SK-N-SH (cell line): ENCODE results near the gene HSD17B12. TPM values are rescaled to one million over a fixed set of nuclear protein-coding genes. Genes with fewer than 3 reads are reported as not detected.

ENCODE experiments used
- CTCF ChIA-PET: fragments of 300-600, 350-600 bp; formaldehyde crosslinking; extraction: SDS; loops from one replicate; lab custom pipeline; 2021; lab: Yijun Ruan, JAX
- POLR2A ChIA-PET: fragments of 350-600 bp; sonication (Branson Sonifier 250); formaldehyde crosslinking; extraction: SDS; loops from one replicate; lab custom pipeline; 2020; ENCODE audit warnings: antibody characterized with exemption, inconsistent platforms; lab: Yijun Ruan, JAX
- DNase-seq: peaks from one replicate; pipeline ENCODE4 v3.0.0; 2012
- H2AFZ ChIP-seq: fragments of 200-600 bp; sonication (generic); 2 replicates; pipeline ENCODE4 v1.8.1; 2016; ENCODE audit warnings: antibody characterized with exemption, mild to moderate bottlenecking, low read depth
- H3F3A ChIP-seq: fragments of 200-600 bp; sonication (generic); replicated peaks from 2 replicates; pipeline ENCODE3; 2016; ENCODE audit warnings: antibody characterized with exemption, mild to moderate bottlenecking; ENCODE audit not compliant: insufficient read depth
- H3K27ac ChIP-seq, 2 experiments: fragments of 200-500 bp in 1 of 2; fragments of 200-600 bp in 1 of 2; sonication (Bioruptor generic) in 1 of 2; sonication (generic), shearing (Covaris generic) in 1 of 2; 2 replicates each; pipeline versions ENCODE4 v1.5.1 to v1.6.1; 2014 to 2016; ENCODE audit warnings: low read depth in 2 of 2, inconsistent platforms in 1 of 2, low read length in 1 of 2, mild to moderate bottlenecking in 1 of 2, mixed read lengths in 1 of 2
- H3K27me3 ChIP-seq: fragments of 200-600 bp; sonication (generic), shearing (Covaris generic); 2 replicates; pipeline ENCODE4 v1.6.1; 2016; ENCODE audit warnings: mixed run types; ENCODE audit not compliant: insufficient read depth
- H3K36me3 ChIP-seq, 2 experiments: fragments of 200-500 bp in 1 of 2; fragments of 200-600 bp in 1 of 2; sonication (Bioruptor generic) in 1 of 2; sonication (generic) in 1 of 2; replicated peaks in 1 of 2; 2 replicates each; pipeline versions ENCODE3 to v1.5.1; 2014 to 2016; ENCODE audit warnings: low read length in 1 of 2, mild to moderate bottlenecking in 1 of 2; ENCODE audit not compliant: insufficient read depth in 2 of 2, control insufficient read depth in 1 of 2
- H3K4me1 ChIP-seq, 2 experiments: fragments of 200-500 bp in 1 of 2; fragments of 200-600 bp in 1 of 2; sonication (Bioruptor generic) in 1 of 2; sonication (generic), shearing (Covaris generic) in 1 of 2; 2 replicates each; pipeline versions ENCODE4 v1.5.1 to v1.6.1; 2014 to 2016; ENCODE audit warnings: low read depth in 1 of 2, low read length in 1 of 2, mixed run types in 1 of 2; ENCODE audit not compliant: insufficient read depth in 2 of 2, control insufficient read depth in 1 of 2
- H3K4me2 ChIP-seq: fragments of 200-600 bp; sonication (generic), shearing (Covaris generic); 2 replicates; pipeline ENCODE4 v1.6.1; 2017; ENCODE audit warnings: mixed run types
- H3K4me3 ChIP-seq, 2 experiments: fragments of 200-500 bp in 1 of 2; fragments of 200-600 bp in 1 of 2; sonication (Bioruptor generic) in 1 of 2; sonication (generic), shearing (Covaris generic) in 1 of 2; 2 replicates each; pipeline versions ENCODE4 v1.5.1 to v1.8.1; 2014 to 2016; ENCODE audit warnings: low read depth in 2 of 2, inconsistent platforms in 1 of 2, low read length in 1 of 2, mild to moderate bottlenecking in 1 of 2, mixed read lengths in 1 of 2, moderate library complexity in 1 of 2
- H3K79me2 ChIP-seq: fragments of 200-600 bp; sonication (generic); 2 replicates; pipeline ENCODE4 v1.8.1; 2017; ENCODE audit warnings: mild to moderate bottlenecking; ENCODE audit not compliant: insufficient read depth
- H3K9ac ChIP-seq: fragments of 200-600 bp; sonication (generic); 2 replicates; pipeline ENCODE4 v1.6.1; 2017; ENCODE audit warnings: mixed run types
- H3K9me2 ChIP-seq: fragments of 200-600 bp; sonication (generic); 2 replicates; pipeline ENCODE4 v1.6.1; 2017; ENCODE audit warnings: mixed run types
- H3K9me3 ChIP-seq: fragments of 200-600 bp; sonication (generic); 2 replicates; pipeline ENCODE4 v1.6.1; 2017; ENCODE audit warnings: mixed run types, mild to moderate bottlenecking, moderate library complexity
- H4K20me1 ChIP-seq: fragments of 200-600 bp; sonication (generic); 2 replicates; pipeline ENCODE4 v1.6.1; 2017; ENCODE audit warnings: mild to moderate bottlenecking, mixed run types; ENCODE audit not compliant: insufficient read depth
- CHD2 ChIP-seq: fragments of 150-350 bp; IDR thresholded peaks from 2 replicates; pipeline ENCODE4 v1.6.1; 2018; ENCODE audit warnings: low read length; ENCODE audit not compliant: partially characterized antibody
- EP300 ChIP-seq, 2 experiments: IDR thresholded peaks; 2 replicates each; pipeline versions ENCODE4 v1.4.0 to v1.6.1; 2012; ENCODE audit warnings: borderline replicate concordance in 1 of 2, low read depth in 1 of 2, low read length in 1 of 2
- MXI1 ChIP-seq: IDR thresholded peaks from 2 replicates; pipeline ENCODE4 v1.6.1; 2012; ENCODE audit warnings: mild to moderate bottlenecking, low read depth, low read length, improper control_type of control experiment
- NRF1 ChIP-seq: IDR thresholded peaks from 2 replicates; pipeline ENCODE4 v1.6.1; 2012; ENCODE audit warnings: low read depth, mild to moderate bottlenecking, low read length
- RAD21 ChIP-seq: IDR thresholded peaks from 2 replicates; pipeline ENCODE4 v1.6.1; 2012; ENCODE audit warnings: mild to moderate bottlenecking, low read length
- REST ChIP-seq: IDR thresholded peaks from 2 replicates; pipeline ENCODE4 v1.6.1; 2012; ENCODE audit warnings: mild to moderate bottlenecking, low read depth, low read length, moderate library complexity
- TAF1 ChIP-seq: IDR thresholded peaks from 2 replicates; pipeline ENCODE4 v1.6.1; 2012; ENCODE audit warnings: low read depth, mild to moderate bottlenecking, low read length, moderate library complexity, borderline replicate concordance
- ZBTB33 ChIP-seq: IDR thresholded peaks from 2 replicates; pipeline ENCODE4 v1.4.0; 2012; ENCODE audit warnings: low read depth, borderline replicate concordance
- WGBS: methylation state at CpG from one replicate; pipeline ENCODE4 v1.1.6; 2017; ENCODE audit warnings: low lambda C conversion rate; 5-methylcytosine and 5-hydroxymethylcytosine counted together
- polyA plus RNA-seq, 3 experiments: library from polyadenylated mRNA; depleted of rRNA; stranded (reverse); fragments of >200 nt; gene quantifications; 2 replicates each; pipeline ENCODE4 v1.2.3, GENCODE V29; 2012

The HSD17B12 gene
- polyA plus RNA-seq, 1 of the 3 experiments (the other 2 are of a cell fraction), result 19.7 TPM

GRCh38 chr11:43892851-43893250 lies 212.3 kb downstream of the HSD17B12 start (continued):
- TF ChIP-seq REST (no peak), CHD2 (peak; percentile 37), MXI1 (peak; percentile 38; the same call in 1 of the 2 replicates), ZBTB33 (no peak), RAD21 (0 out of 2 replicates have a peak, but pooled peaks have one; percentile 14)

DNA sequence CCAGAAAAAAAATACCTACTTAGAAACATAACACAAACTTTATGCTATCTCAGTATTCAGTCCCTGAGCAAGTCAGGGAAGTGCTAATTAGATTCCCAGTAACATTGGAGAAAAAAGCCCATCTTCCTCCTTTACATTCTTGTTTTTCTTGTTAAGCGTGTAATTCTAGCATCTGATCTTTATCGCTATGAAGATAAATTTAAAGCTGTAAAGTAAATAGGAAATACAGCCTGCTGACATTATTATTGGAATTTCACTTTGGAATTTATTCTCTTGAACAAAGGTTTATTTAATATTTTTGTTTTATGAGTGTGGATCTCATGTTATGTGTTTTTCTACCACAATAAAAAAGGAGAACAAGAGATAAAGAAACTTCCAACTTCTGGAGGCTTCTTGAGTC lies 214.0 kb downstream of the HSD17B12 start:
- H3K27ac ChIP-seq, result peak overlapping the region in 1 of 2 experiments; percentile 97; a peak in 2 of 4 replicates
- no peaks in the 10 kb centered on the region for H4K20me1 ChIP-seq
- peaks cover 49 to 82% of the 10 kb centered on the region in 2 experiments for H3K36me3 ChIP-seq
- peaks cover 0 to 18% of the 10 kb centered on the region in 2 experiments; a peak in 2 of 4 replicates for H3K4me1 ChIP-seq
- WGBS, result 57% methylated on average over 2 of the region's 2 CpGs
- ChIA-PET CTCF (interaction anchor here (0.7 to 9.1 kb wide), 5 partner anchors 9 to 147 kb away, joined by 3 to 216 read pairs (median 24); partner anchors contain the start of gene C11orf96), POLR2A (interaction anchor here (8.4 kb wide), 1 partner anchor 48 kb away, joined by 80 read pairs; the partner anchor contains the start of gene C11orf96)
- H3K4me2 ChIP-seq, result no peak overlapping the region
- H3K9me3 ChIP-seq, result no peaks in the 10 kb centered on the region
- no peaks in the 10 kb centered on the region for H3K79me2 ChIP-seq
- TF ChIP-seq EP300 (IDR thresholded peaks at IDR 0.05; ENCODE audit: borderline replicate concordance in 1 of 2, low read depth in 1 of 2, low read length in 1 of 2), result no peak
- no peak overlapping the region for H3K4me3 ChIP-seq
- no peak overlapping the region for H3K9ac ChIP-seq
- peaks cover 3% of the 10 kb centered on the region for H3F3A ChIP-seq
- H3K9me2 ChIP-seq, result no peaks in the 10 kb centered on the region
- H3K27me3 ChIP-seq, result no peaks in the 10 kb centered on the region
- DNase-seq, result no peak
- no peak overlapping the region for H2AFZ ChIP-seq

GRCh38 chr11:43895601-43896000 lies 215.1 kb downstream of the HSD17B12 start:
- DNase-seq, result no peak
- TF ChIP-seq NRF1, result no peak
- no peak for TF ChIP-seq TAF1
- no peak for TF ChIP-seq RAD21
- TF ChIP-seq, all 33 proteins: peak for 0
- Histone ChIP-seq H3K9me2 (no peaks in the 10 kb centered on the region), H2AFZ (no peak overlapping the region), H3K4me2 (no peak overlapping the region), H3K9ac (no peak overlapping the region), H3K27me3 (no peaks in the 10 kb centered on the region), H3K4me1 (peaks cover 0 to 18% of the 10 kb centered on the region in 2 experiments; a peak in 2 of 4 replicates), H3K9me3 (no peaks in the 10 kb centered on the region), H3K36me3 (peaks cover 52 to 79% of the 10 kb centered on the region in 2 experiments), H3K27ac (no peak overlapping the region), H3K79me2 (no peaks in the 10 kb centered on the region), H4K20me1 (no peaks in the 10 kb centered on the region), H3F3A (no peaks in the 10 kb centered on the region), H3K4me3 (no peak overlapping the region)
- ChIA-PET CTCF (interaction anchor here (9.1 kb wide), 1 partner anchor 48 kb away, joined by 216 read pairs; the partner anchor contains the start of gene C11orf96), POLR2A (no interaction called here)
- 90% methylated on average over 2 of the region's 2 CpGs for WGBS
